Stimulated activated memory B cell treated with anti-CD40 and anti-IgM and Interleukin-4, amounts not matched to agents 10 μg/mL and 1 μg/mL and 100 μg/mL, for 72 hours (primary cell): ENCODE measurements around the gene SON.
"Not testable (repeated sequence)": the region's sequence is repeated elsewhere in the genome, so short reads cannot be mapped to it uniquely, and the experiment has no call there.

Experiments
- ATAC-seq: fragments of 150-1000 bp; cut with Tn5 transposase; 2 replicates; pipeline ENCODE4 v1.10.0; 2021
- H3K27ac Mint-ChIP-seq: one replicate; pipeline ENCODE4 v1.8.0; 2022; ENCODE audit warnings: mild to moderate bottlenecking, mixed read lengths
- H3K27me3 Mint-ChIP-seq: one replicate; pipeline ENCODE4 v1.8.0; 2022; ENCODE audit warnings: mixed read lengths
- H3K36me3 Mint-ChIP-seq: one replicate; pipeline ENCODE4 v1.8.0; 2022; ENCODE audit warnings: mixed read lengths
- H3K4me1 Mint-ChIP-seq: one replicate; pipeline ENCODE4 v1.8.0; 2022; ENCODE audit warnings: mixed read lengths
- H3K4me3 Mint-ChIP-seq: one replicate; pipeline ENCODE4 v1.8.0; 2022; ENCODE audit warnings: mild to moderate bottlenecking, moderate library complexity, mixed read lengths
- H3K9me3 Mint-ChIP-seq: one replicate; pipeline ENCODE4 v1.8.0; 2022; ENCODE audit warnings: mixed read lengths

Gene SON

DNA sequence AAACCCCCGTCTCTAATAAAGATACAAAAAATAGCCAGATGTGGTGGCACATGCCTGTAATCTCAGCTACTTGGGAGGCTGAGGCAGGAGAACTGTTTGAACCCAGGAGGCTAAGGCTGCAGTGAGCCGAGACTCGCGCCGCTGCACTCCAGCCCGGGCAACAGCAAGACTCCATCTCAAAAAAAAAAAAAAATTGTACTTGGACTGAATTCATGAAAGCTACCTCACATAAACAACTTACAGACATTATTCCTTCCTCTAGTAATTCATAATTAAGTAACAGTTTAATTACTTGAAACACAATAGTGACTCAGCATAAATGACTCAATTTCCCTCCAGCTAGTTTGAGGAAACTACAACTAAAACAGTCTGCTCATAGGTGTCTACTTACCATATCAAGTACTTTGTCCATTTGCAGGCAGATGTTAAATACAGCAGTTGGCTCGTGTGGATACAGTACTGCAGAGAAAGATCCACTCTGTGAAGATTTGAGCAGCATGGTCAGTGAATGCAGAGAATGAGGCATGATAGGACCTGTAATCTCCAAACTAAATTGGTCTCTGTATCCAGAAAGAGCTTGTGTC lies 36.2 kb downstream of the SON start:
- H3K36me3 Mint-ChIP-seq: peaks cover 12% of the 10 kb centered on the region
- H3K27me3 Mint-ChIP-seq: no peaks in the 10 kb centered on the region
- ATAC-seq: no peak

GRCh38 chr21:33584455-33584854 lies 41.6 kb downstream of the SON start:
- ATAC-seq: no peak
- no peaks in the 10 kb centered on the region for H3K36me3 Mint-ChIP-seq
- H3K4me3 Mint-ChIP-seq: no peak overlapping the region
- no peak overlapping the region for H3K27ac Mint-ChIP-seq
- no peaks in the 10 kb centered on the region for H3K27me3 Mint-ChIP-seq
- peaks cover 14% of the 10 kb centered on the region for H3K4me1 Mint-ChIP-seq
- H3K9me3 Mint-ChIP-seq: no peaks in the 10 kb centered on the region

More for the DNA sequence above, 36.2 kb downstream of the SON start:
- Mint-ChIP-seq H3K9me3 (no peaks in the 10 kb centered on the region), H3K4me3 (no peak overlapping the region), H3K4me1 (no peaks in the 10 kb centered on the region), H3K27ac (no peak overlapping the region)

GRCh38 chr21:33586927-33587326 lies 44.1 kb downstream of the SON start:
- Mint-ChIP-seq H3K9me3 (no peaks in the 10 kb centered on the region), H3K27me3 (no peaks in the 10 kb centered on the region), H3K27ac (no peak overlapping the region), H3K36me3 (no peaks in the 10 kb centered on the region), H3K4me3 (peak overlapping the region; percentile 39), H3K4me1 (peaks cover 14% of the 10 kb centered on the region)
- ATAC-seq: no peak

DNA sequence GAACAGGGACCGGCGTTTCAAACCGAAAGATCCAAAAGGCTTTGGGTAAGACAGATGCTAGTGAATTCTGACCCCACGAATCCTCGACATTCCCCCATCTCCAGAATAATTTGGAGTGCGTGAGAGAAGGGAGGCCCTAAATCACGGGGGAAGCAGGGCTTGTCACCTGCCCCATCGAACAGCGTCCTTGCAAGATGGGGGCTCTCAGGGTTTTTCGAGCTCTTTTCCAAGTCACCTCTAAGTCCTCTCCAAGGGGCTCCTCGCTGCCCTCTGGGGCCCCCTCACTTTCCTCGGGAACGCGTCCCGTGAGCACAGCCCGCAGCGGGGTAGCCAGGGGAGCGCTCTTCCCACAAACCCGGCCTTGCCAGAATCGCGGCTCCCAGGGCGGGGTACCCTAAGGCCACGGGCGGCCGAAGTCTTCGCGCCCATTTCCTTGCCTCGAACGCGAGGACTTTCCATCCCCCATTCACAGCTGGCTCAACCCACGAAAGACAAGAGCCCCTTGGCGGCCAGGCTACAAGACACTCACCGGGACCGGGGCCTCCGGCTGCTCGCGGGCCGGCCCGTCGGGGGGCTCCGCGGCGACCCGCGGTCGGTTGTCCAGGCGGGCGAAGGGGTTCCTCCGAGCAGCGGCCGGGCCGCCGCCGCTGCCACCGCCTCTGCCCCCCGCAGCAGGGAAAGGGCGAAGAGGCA lies 45.1 kb downstream of the SON start:
- Mint-ChIP-seq H3K9me3 (no peaks in the 10 kb centered on the region), H3K36me3 (no peaks in the 10 kb centered on the region), H3K4me1 (peaks cover 14% of the 10 kb centered on the region), H3K4me3 (peak overlapping the region; percentile 91), H3K27me3 (no peaks in the 10 kb centered on the region), H3K27ac (peak overlapping the region; percentile 87)
- no peak for ATAC-seq

DNA sequence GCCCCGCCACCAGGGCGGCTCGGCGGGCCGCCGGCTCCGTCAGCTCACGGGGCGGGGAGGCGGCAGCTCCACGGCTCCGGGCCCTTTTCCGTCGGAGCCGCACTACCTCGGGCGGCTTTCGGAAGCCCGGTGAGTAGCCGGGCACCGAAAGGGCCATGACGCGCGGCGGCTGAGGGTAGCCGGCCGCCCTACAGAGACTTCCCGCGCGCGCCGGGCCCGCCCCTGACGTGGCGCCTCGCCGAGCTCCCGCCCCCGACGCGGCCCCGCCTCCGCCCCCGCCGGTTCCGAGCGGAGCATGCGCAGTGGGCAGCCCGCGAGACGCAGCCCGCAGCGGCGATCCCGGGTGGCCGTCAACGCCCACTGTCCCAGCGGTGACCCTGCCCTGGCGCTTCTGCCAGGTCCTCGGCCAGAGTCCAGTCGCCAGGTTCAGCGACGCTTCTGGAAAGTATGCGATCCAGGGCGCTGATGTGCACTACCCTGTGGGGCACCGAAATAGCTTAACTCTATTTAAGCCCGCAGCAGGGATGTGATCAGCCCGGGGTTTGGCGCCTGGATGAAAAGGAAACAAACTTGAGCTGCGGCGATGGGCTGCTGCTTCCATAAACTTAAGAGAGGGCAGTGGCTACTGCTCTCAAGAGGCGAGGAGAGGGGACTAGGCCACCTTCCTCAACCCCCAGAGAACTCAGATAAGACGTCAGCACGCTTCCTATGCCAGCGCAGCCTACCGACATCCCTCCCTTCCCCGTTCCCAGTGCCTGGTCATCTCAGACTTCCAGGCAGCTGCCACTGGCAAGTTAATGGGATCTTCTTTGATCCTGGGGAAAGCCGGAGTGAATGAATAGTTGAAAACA lies 45.9 kb downstream of the SON start, which contains the start of gene DONSON:
Gene DONSON (minus strand): TSS at position 200 of the 851 bp plus-strand sequence. CDS start 43 bp downstream, at position 157.
- ATAC-seq: peak; percentile 99
- Mint-ChIP-seq H3K27me3 (no peaks in the 10 kb centered on the region), H3K36me3 (no peaks in the 10 kb centered on the region), H3K27ac (peak within 1 kb of the TSS; percentile 87), H3K4me1 (peaks cover 14% of the 10 kb centered on the region), H3K4me3 (peak within 1 kb of the TSS; percentile 93), H3K9me3 (no peaks in the 10 kb centered on the region)

- no peaks in the 10 kb centered on the region for H3K9me3 Mint-ChIP-seq
- no peak overlapping the region for H3K4me3 Mint-ChIP-seq
- peaks cover 30% of the 10 kb centered on the region for H3K36me3 Mint-ChIP-seq
- H3K27ac Mint-ChIP-seq: no peak overlapping the region
- H3K27me3 Mint-ChIP-seq: no peaks in the 10 kb centered on the region
- no peaks in the 10 kb centered on the region for H3K4me1 Mint-ChIP-seq
- ATAC-seq: no peak
Measured at GRCh38 chr21:33598051-33598450, 55.2 kb downstream of the SON start.

- Mint-ChIP-seq H3K9me3 (no peaks in the 10 kb centered on the region), H3K4me3 (no peak overlapping the region), H3K27me3 (no peaks in the 10 kb centered on the region), H3K36me3 (peaks cover 6% of the 10 kb centered on the region), H3K27ac (no peak overlapping the region), H3K4me1 (no peaks in the 10 kb centered on the region)
- no peak for ATAC-seq
Measured at GRCh38 chr21:33608559-33608958, 65.7 kb downstream of the SON start.

DNA sequence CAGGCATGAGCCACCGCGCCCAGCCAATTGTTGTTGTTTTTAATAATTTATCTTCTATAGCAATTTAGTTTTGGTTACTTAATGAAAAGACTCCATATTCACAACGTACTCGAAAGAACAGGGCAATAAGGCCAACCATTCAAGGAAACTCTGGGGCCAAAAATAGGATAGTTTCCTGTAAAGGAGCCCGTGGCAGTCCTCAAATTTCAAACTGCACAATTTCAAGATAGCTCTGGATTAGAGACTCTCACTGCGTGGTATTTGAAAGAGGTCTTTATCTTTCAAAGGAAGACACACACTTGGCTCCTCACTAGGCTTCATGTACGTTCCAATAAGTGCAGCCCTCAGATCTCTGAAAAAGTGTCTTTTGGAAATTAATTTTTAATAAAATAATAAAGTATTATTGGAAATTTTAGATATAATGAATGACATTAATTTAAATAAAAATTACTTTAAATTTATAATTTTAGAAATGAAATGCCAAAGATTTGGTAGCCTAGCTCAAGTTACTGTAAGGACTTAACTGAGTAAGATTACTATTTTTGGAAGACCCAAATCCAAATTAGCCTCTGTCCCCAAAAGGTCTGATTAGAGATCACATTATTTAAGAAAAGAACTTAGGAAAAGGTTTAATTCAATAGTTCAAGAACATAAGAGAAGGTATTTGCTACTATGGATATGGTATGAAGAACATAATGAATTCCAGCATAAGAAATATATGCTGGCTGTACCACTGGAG lies 68.3 kb downstream of the SON start:
- no peak for ATAC-seq
- Mint-ChIP-seq H3K4me3 (no peak overlapping the region), H3K27ac (no peak overlapping the region), H3K9me3 (no peaks in the 10 kb centered on the region), H3K27me3 (no peaks in the 10 kb centered on the region), H3K4me1 (no peaks in the 10 kb centered on the region), H3K36me3 (peaks cover 13% of the 10 kb centered on the region)

DNA sequence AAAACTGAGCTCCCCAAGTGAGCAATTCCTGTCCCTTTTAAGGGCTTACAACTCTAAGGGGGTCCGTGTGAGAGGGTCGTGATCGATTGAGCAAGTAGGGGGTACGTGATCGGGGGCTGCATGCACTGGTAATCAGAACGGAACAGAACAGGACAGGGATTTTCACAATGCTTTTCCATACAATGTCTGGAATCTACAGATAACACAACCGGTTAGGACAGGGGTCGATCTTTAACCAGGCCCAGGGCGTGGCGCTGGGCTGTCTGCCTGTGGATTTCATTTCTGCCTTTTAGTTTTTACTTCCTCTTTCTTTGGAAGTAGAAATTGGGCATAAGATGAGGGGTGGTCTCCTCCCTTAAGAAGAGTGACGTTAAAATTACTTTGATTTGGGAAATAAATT lies 74.7 kb downstream of the SON start:
- not testable (repeated sequence) for ATAC-seq, H3K27me3 Mint-ChIP-seq, H3K27ac Mint-ChIP-seq

GRCh38 chr21:33618407-33618806 lies 75.6 kb downstream of the SON start:
- Mint-ChIP-seq H3K4me1 (no peaks in the 10 kb centered on the region), H3K27me3 (no peaks in the 10 kb centered on the region), H3K27ac (no peak overlapping the region), H3K9me3 (no peaks in the 10 kb centered on the region), H3K36me3 (peaks cover 46% of the 10 kb centered on the region), H3K4me3 (no peak overlapping the region)
- no peak for ATAC-seq

More for the DNA sequence above, 74.7 kb downstream of the SON start:
- H3K4me3 Mint-ChIP-seq, H3K4me1 Mint-ChIP-seq, H3K9me3 Mint-ChIP-seq: not testable (repeated sequence)
- peaks cover 48% of the 10 kb centered on the region for H3K36me3 Mint-ChIP-seq

- Mint-ChIP-seq H3K4me3 (no peak overlapping the region), H3K36me3 (peaks cover 42% of the 10 kb centered on the region), H3K27ac (no peak overlapping the region), H3K4me1 (no peaks in the 10 kb centered on the region), H3K27me3 (no peaks in the 10 kb centered on the region), H3K9me3 (no peaks in the 10 kb centered on the region)
- no peak for ATAC-seq
Measured at GRCh38 chr21:33619726-33620125, 76.9 kb downstream of the SON start.

DNA sequence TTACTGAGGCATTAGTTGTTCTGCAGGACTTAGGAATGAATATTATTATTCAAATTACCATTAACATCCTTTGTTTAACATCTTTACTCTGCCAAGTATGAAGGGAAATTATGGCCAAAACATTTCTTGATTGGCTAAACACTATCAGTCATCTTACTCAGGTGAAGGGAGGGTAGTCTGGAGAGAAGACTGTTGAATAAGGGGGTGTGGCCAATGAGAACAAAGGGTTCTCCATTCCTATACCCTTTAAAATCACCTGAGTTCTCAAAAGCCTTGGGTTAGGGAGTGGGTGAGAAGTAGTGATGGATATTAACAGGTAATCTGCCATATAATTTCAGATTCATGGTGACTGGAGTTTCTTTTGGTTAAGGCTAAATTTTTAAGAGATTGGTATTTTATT lies 79.4 kb downstream of the SON start:
- H3K4me1 Mint-ChIP-seq: no peaks in the 10 kb centered on the region

GRCh38 chr21:33626151-33626550 lies 83.3 kb downstream of the SON start:
- not testable (repeated sequence) for H3K9me3 Mint-ChIP-seq, H3K4me3 Mint-ChIP-seq, H3K4me1 Mint-ChIP-seq, H3K27me3 Mint-ChIP-seq, ATAC-seq, H3K27ac Mint-ChIP-seq
- H3K36me3 Mint-ChIP-seq: peaks cover 24% of the 10 kb centered on the region

More for the DNA sequence above, 79.4 kb downstream of the SON start:
- Mint-ChIP-seq H3K27ac (no peak overlapping the region), H3K4me3 (no peak overlapping the region), H3K9me3 (no peaks in the 10 kb centered on the region), H3K36me3 (peaks cover 33% of the 10 kb centered on the region), H3K27me3 (no peaks in the 10 kb centered on the region)
- no peak for ATAC-seq
